Panc1 (cell line): ENCODE results near the gene VWF. TPM values are rescaled to one million over a fixed set of nuclear protein-coding genes. Genes with fewer than 3 reads are reported as not detected.

Experiments used
- ATAC-seq: fragments of 200-7000 bp; cut with Tn5 transposase; 2 replicates; pipeline ENCODE4 v1.9.1; 2020; ENCODE audit warnings: mild to moderate bottlenecking, moderate library complexity
- BruUV-seq: library from RNA; stranded (reverse); fragments of 400-500 nt; replicated peaks from 2 replicates; lab custom pipeline; 2021; lab: Mats Ljungman, UMichigan
- CTCF ChIA-PET: fragments of 300-600 bp; sonication (Branson Sonifier 250); formaldehyde crosslinking; loops from one replicate; lab custom pipeline; 2022; ENCODE audit warnings: antibody characterized with exemption; lab: Charles Lee
- POLR2A ChIA-PET: fragments of 300-600 bp; sonication (Branson Sonifier 250); formaldehyde crosslinking; loops from one replicate; lab custom pipeline; 2022; ENCODE audit warnings: antibody characterized with exemption; lab: Charles Lee
- DNase-seq: peaks from one replicate; pipeline ENCODE4 v3.0.0-alpha.2; 2010; ENCODE audit warnings: low read depth, low spot score
- H3K27ac ChIP-seq: 2 replicates; pipeline ENCODE4 v1.5.1; 2011; ENCODE audit warnings: mild to moderate bottlenecking, low read length, inconsistent platforms
- H3K27me3 ChIP-seq: fragments of 200-500 bp; sonication (Bioruptor generic); 2 replicates; pipeline ENCODE4 v1.6.0; 2014; ENCODE audit warnings: low read length, inconsistent platforms; ENCODE audit not compliant: control insufficient read depth, insufficient read depth
- H3K36me3 ChIP-seq: fragments of 200-500 bp; sonication (Bioruptor generic); 2 replicates; pipeline ENCODE4 v1.5.1; 2014; ENCODE audit warnings: inconsistent platforms, mild to moderate bottlenecking, low read length, moderate library complexity; ENCODE audit not compliant: control insufficient read depth, insufficient read depth
- H3K4me1 ChIP-seq: 2 replicates; pipeline ENCODE4 v1.5.1; 2011; ENCODE audit warnings: inconsistent platforms, mild to moderate bottlenecking, low read length, moderate library complexity; ENCODE audit not compliant: control insufficient read depth, insufficient read depth
- H3K4me3 ChIP-seq, 2 experiments: 2 replicates each; pipeline ENCODE4 v1.5.1; 2011 to 2012; ENCODE audit warnings: low read depth in 2 of 2, low read length in 2 of 2, mild to moderate bottlenecking in 2 of 2, inconsistent platforms in 1 of 2, moderate library complexity in 1 of 2
- H3K9me3 ChIP-seq: fragments of 200-500 bp; sonication (Bioruptor generic); 2 replicates; pipeline ENCODE4 v1.5.1; 2014; ENCODE audit warnings: low read depth, mild to moderate bottlenecking, inconsistent platforms, low read length, moderate library complexity; ENCODE audit not compliant: control insufficient read depth, insufficient read depth
- CTCF ChIP-seq: fragments of 450-650 bp; IDR thresholded peaks from 2 replicates; pipeline ENCODE4 v1.5.1; 2017; ENCODE audit warnings: mild to moderate bottlenecking
- REST ChIP-seq, 2 experiments: IDR thresholded peaks; 2 replicates each; pipeline ENCODE4 v1.6.1; 2011 to 2012; ENCODE audit warnings: low read depth in 2 of 2, control low read depth in 1 of 2, low read length in 1 of 2, mild to moderate bottlenecking in 1 of 2, moderate library complexity in 1 of 2; ENCODE audit not compliant: insufficient read depth in 1 of 2
- SIN3A ChIP-seq: IDR thresholded peaks from 2 replicates; pipeline ENCODE4 v1.6.1; 2012; ENCODE audit warnings: low read depth, mild to moderate bottlenecking, low read length, moderate library complexity, borderline replicate concordance; ENCODE audit not compliant: insufficient read depth
- TCF7L2 ChIP-seq: IDR thresholded peaks from 2 replicates; pipeline ENCODE4 v1.6.1; 2011; ENCODE audit warnings: mild to moderate bottlenecking, low read depth, low read length, inconsistent platforms
- in situ Hi-C: cut with HindIII; loops from 2 replicates; pipeline ENCODE4 v1.10.0; 2016; ENCODE audit warnings: low sequenced_read_pairs, low pct_unique_long_range_greater_than_20kb
- intact Hi-C: fragments of 100-400 bp; cut with micrococcal nuclease; formaldehyde crosslinking; loops from one replicate; pipeline ENCODE4 v1.10.0; 2022; ENCODE audit not compliant: unreplicated experiment
- total RNA-seq: library from RNA; stranded (reverse); gene quantifications from one replicate; pipeline ENCODE4 v1.2.1, GENCODE V29; 2021; ENCODE audit not compliant: unreplicated experiment

Gene VWF
- total RNA-seq, 1 experiment from 2014 or later, result 0.31 TPM

- ATAC-seq, result peak; percentile 90
- Histone ChIP-seq H3K27ac (no peak overlapping the region), H3K27me3 (no peaks in the 10 kb centered on the region), H3K36me3 (no peaks in the 10 kb centered on the region), H3K4me1 (no peaks in the 10 kb centered on the region), H3K9me3 (no peaks in the 10 kb centered on the region), H3K4me3 (no peak overlapping the region)
- no TSS peak for BruUV-seq
- in situ Hi-C loops (no loop called here), intact Hi-C loops (loop anchor here (1.0 kb wide), 1 partner anchor 52 kb away; no protein-coding TSS in a partner anchor)
- ChIA-PET POLR2A (no interaction called here), CTCF (interaction anchor here (3.0 kb wide), 1 partner anchor 51 kb away, joined by 34 read pairs; no protein-coding TSS in a partner anchor)
- peak; percentile 55 for DNase-seq
- no peak for TF ChIP-seq TCF7L2
- no peak for TF ChIP-seq REST (IDR thresholded peaks at IDR 0.05; ENCODE audit: insufficient read depth in 1 of 2, low read depth in 2 of 2, low read length in 1 of 2)
- peak; percentile 88 for TF ChIP-seq CTCF
Observed at GRCh38 chr12:6039894-6040601, 84.4 kb downstream of the VWF start.

DNA sequence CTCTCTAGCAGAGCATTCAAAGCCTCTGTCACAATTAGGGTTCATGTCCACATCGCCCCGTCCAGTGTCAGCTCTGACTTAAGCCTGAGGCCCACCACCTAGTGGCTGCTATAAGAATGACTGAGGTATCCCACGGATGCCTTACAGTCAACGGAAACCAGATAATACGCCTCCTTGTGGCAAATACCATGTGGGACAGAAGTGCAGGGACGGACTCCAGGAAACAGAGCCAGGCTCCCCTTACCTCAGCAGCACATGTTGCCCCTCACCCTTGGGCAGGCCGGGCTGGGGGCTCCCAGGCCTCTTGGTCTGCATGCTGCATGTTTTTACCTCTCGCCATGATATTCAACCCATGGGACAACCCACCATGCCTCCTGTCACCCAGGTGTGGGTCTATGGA, 86.3 kb downstream of the VWF start:
- no TSS peak for BruUV-seq
- in situ Hi-C loops, result no loop called here
- H3K36me3 ChIP-seq, result no peaks in the 10 kb centered on the region
- H3K9me3 ChIP-seq, result no peaks in the 10 kb centered on the region
- ChIA-PET POLR2A (interaction anchor here (0.6 kb wide), 1 partner anchor 1124 kb away, joined by 8 read pairs; no protein-coding TSS in a partner anchor), CTCF (interaction anchor here (0.7 to 3.0 kb wide), 4 partner anchors 42 to 1183 kb away, joined by 3 to 34 read pairs (median 6); no protein-coding TSS in a partner anchor)
- H3K4me1 ChIP-seq, result no peaks in the 10 kb centered on the region
- H3K27me3 ChIP-seq, result no peaks in the 10 kb centered on the region
- TF ChIP-seq CTCF, result peak; percentile 82
- no peak for TF ChIP-seq SIN3A
- intact Hi-C loops, result no loop called here
- ATAC-seq (peak; percentile 81), DNase-seq (peak; percentile 38)
- no peak overlapping the region for H3K27ac ChIP-seq
- no peak overlapping the region for H3K4me3 ChIP-seq
